Osteoblast (primary cell): ENCODE results near the gene OTOG. TPM values are rescaled to one million over a fixed set of nuclear protein-coding genes. Genes with fewer than 3 reads are reported as not detected.

Source experiments
- DNase-seq: peaks from one replicate; pipeline ENCODE4 v3.0.0; 2011; ENCODE audit warnings: low spot score, mixed read lengths; ENCODE audit not compliant: insufficient read length; ENCODE audit errors: missing footprints
- H2AFZ ChIP-seq: 2 replicates; pipeline ENCODE4 v1.6.0; 2011; ENCODE audit warnings: mild to moderate bottlenecking, low read length
- H3K27ac ChIP-seq: 2 replicates; pipeline ENCODE4 v1.5.1; 2011; ENCODE audit warnings: mild to moderate bottlenecking, low read depth, low read length, moderate library complexity
- H3K27me3 ChIP-seq: 2 replicates; pipeline ENCODE4 v1.6.0; 2012; ENCODE audit warnings: mild to moderate bottlenecking, control low read depth, inconsistent platforms, low read length, moderate library complexity; ENCODE audit not compliant: insufficient read depth
- H3K36me3 ChIP-seq: 2 replicates; pipeline ENCODE4 v1.5.1; 2011; ENCODE audit warnings: mild to moderate bottlenecking, low read length, control low read depth, moderate library complexity; ENCODE audit not compliant: insufficient read depth
- H3K4me1 ChIP-seq: 2 replicates; pipeline ENCODE4 v1.5.1; 2011; ENCODE audit warnings: mild to moderate bottlenecking, low read length, control low read depth, moderate library complexity; ENCODE audit not compliant: insufficient read depth
- H3K4me2 ChIP-seq: 2 replicates; pipeline ENCODE4 v1.6.0; 2011; ENCODE audit warnings: mild to moderate bottlenecking, low read length; ENCODE audit not compliant: insufficient read depth
- H3K4me3 ChIP-seq: fragments of 200-600 bp; sonication (generic); 3 replicates; pipeline ENCODE4 v1.5.1; 2012; ENCODE audit warnings: mild to moderate bottlenecking, low read length, inconsistent platforms; ENCODE audit not compliant: insufficient read depth
- H3K79me2 ChIP-seq: 2 replicates; pipeline ENCODE4 v1.6.0; 2012; ENCODE audit warnings: mild to moderate bottlenecking, low read length, control low read depth, inconsistent platforms; ENCODE audit not compliant: insufficient read depth
- H3K9me3 ChIP-seq: 2 replicates; pipeline ENCODE4 v1.5.1; 2011; ENCODE audit warnings: low read depth, low read length, control low read depth
- H4K20me1 ChIP-seq: 2 replicates; pipeline ENCODE4 v1.6.0; 2012; ENCODE audit warnings: mild to moderate bottlenecking, low read length, control low read depth; ENCODE audit not compliant: insufficient read depth
- CTCF ChIP-seq: IDR thresholded peaks from 2 replicates; pipeline ENCODE4 v1.5.1; 2011; ENCODE audit warnings: mild to moderate bottlenecking, low read depth, low read length, moderate library complexity; ENCODE audit errors: extremely low read depth
- total RNA-seq: library from RNA; depleted of rRNA; stranded (reverse); fragments of >200 nt; gene quantifications from 2 replicates; pipeline ENCODE4 v1.2.3, GENCODE V29; 2012

OTOG gene
- total RNA-seq, 1 donor: not detected

GRCh38 chr11:17510507-17511206, 36.4 kb upstream of the OTOG start:
- DNase-seq: no peak
- H3K36me3 ChIP-seq: no peaks in the 10 kb centered on the region
- H3K27ac ChIP-seq: no peak overlapping the region
- H3K9me3 ChIP-seq: no peaks in the 10 kb centered on the region
- peaks cover 4% of the 10 kb centered on the region for H3K4me1 ChIP-seq
- no peaks in the 10 kb centered on the region for H4K20me1 ChIP-seq
- no peak for TF ChIP-seq CTCF
- H2AFZ ChIP-seq: no peak overlapping the region
- H3K4me3 ChIP-seq: no peak overlapping the region
- no peak overlapping the region for H3K4me2 ChIP-seq
- peaks cover 7% of the 10 kb centered on the region for H3K27me3 ChIP-seq
- H3K79me2 ChIP-seq: no peaks in the 10 kb centered on the region

- no peak for DNase-seq
- no peak overlapping the region for H3K27ac ChIP-seq
- no peaks in the 10 kb centered on the region for H4K20me1 ChIP-seq
- H3K4me2 ChIP-seq: no peak overlapping the region
- H3K36me3 ChIP-seq: no peaks in the 10 kb centered on the region
- TF ChIP-seq CTCF: no peak
- no peak overlapping the region for H2AFZ ChIP-seq
- no peak overlapping the region for H3K4me3 ChIP-seq
- H3K4me1 ChIP-seq: peaks cover 4% of the 10 kb centered on the region
- no peaks in the 10 kb centered on the region for H3K79me2 ChIP-seq
- peaks cover 6% of the 10 kb centered on the region for H3K27me3 ChIP-seq
- no peaks in the 10 kb centered on the region for H3K9me3 ChIP-seq
Observed at GRCh38 chr11:17511571-17511970, 35.5 kb upstream of the OTOG start.

- no peak for DNase-seq
- no peak for TF ChIP-seq CTCF
- Histone ChIP-seq H3K9me3 (no peaks in the 10 kb centered on the region), H2AFZ (no peak overlapping the region), H3K4me2 (no peak overlapping the region), H3K27me3 (peaks cover 6% of the 10 kb centered on the region), H3K4me1 (peaks cover 4% of the 10 kb centered on the region), H3K27ac (no peak overlapping the region), H3K79me2 (no peaks in the 10 kb centered on the region), H4K20me1 (no peaks in the 10 kb centered on the region), H3K4me3 (no peak overlapping the region), H3K36me3 (no peaks in the 10 kb centered on the region)
Observed at GRCh38 chr11:17512101-17512500, 35.0 kb upstream of the OTOG start.

GRCh38 chr11:17513853-17514252, 33.2 kb upstream of the OTOG start:
- H3K27ac ChIP-seq: no peak overlapping the region
- peaks cover under 1% of the 10 kb centered on the region for H3K4me1 ChIP-seq
- no peaks in the 10 kb centered on the region for H3K36me3 ChIP-seq
- H3K4me2 ChIP-seq: no peak overlapping the region
- TF ChIP-seq CTCF: no peak
- no peaks in the 10 kb centered on the region for H4K20me1 ChIP-seq
- no peak overlapping the region for H3K4me3 ChIP-seq
- H3K9me3 ChIP-seq: no peaks in the 10 kb centered on the region
- no peak overlapping the region for H2AFZ ChIP-seq
- peaks cover 6% of the 10 kb centered on the region for H3K27me3 ChIP-seq
- DNase-seq: peak; percentile 63
- H3K79me2 ChIP-seq: no peaks in the 10 kb centered on the region
